Stomach (tissue), 9 donors: Measurements from ENCODE around the gene EEFSEC. TPM values are rescaled to one million over a fixed set of nuclear protein-coding genes. Genes with fewer than 3 reads are reported as not detected.

Source experiments
- DNase-seq, 2 donors: peaks; one replicate each; pipeline versions ENCODE4 v3.0.0 to v3.0.0-alpha.2; 2013 to 2019
- H3K27ac ChIP-seq, 5 donors: fragments of 200-600 bp in 4 of 5; sonication (generic) in 4 of 5; one replicate each; pipeline ENCODE4 v1.5.1; 2013 to 2019; ENCODE audit warnings: mild to moderate bottlenecking in 1 of 5, moderate library complexity in 1 of 5
- H3K27me3 ChIP-seq, 3 donors: fragments of 200-600 bp; sonication (generic); one replicate each; pipeline ENCODE4 v1.5.1; 2017 to 2019; ENCODE audit warnings: mixed run types in 1 of 3
- H3K36me3 ChIP-seq, 4 donors: fragments of 200-600 bp; sonication (generic); 1 replicate in 3 of 4; 2 replicates in 1 of 4; pipeline ENCODE4 v1.5.1; 2016 to 2019
- H3K4me1 ChIP-seq, 4 donors: fragments of 200-600 bp; sonication (generic); one replicate each; pipeline ENCODE4 v1.5.1; 2016 to 2019
- H3K4me3 ChIP-seq, 4 donors: fragments of 200-600 bp; sonication (generic) in 3 of 4; one replicate each; pipeline ENCODE4 v1.5.1; 2016 to 2019; ENCODE audit warnings: mild to moderate bottlenecking in 1 of 4
- H3K9me3 ChIP-seq, 4 donors: fragments of 200-600 bp; sonication (generic); one replicate each; pipeline ENCODE4 v1.5.1; 2016 to 2019
- CTCF ChIP-seq, 7 experiments: fragments of 450-650 bp in 4 of 7; fragments of 200-600 bp in 3 of 7; sonication (generic) in 3 of 7; IDR thresholded peaks; one replicate each; pipeline ENCODE4 v1.5.1; 2016 to 2019; ENCODE audit warnings: antibody characterized with exemption in 7 of 7, control low read depth in 2 of 7, mild to moderate bottlenecking in 1 of 7
- EP300 ChIP-seq: sonication (generic); formaldehyde crosslinking; IDR thresholded peaks from one replicate; pipeline ENCODE4 v1.6.1; 2017; ENCODE audit warnings: antibody characterized with exemption
- POLR2A ChIP-seq, 4 donors: fragments of 450-650 bp; IDR thresholded peaks; one replicate each; pipeline ENCODE4 v1.6.1; 2016; ENCODE audit warnings: antibody characterized with exemption in 4 of 4, control low read depth in 2 of 4, mild to moderate bottlenecking in 1 of 4, moderate library complexity in 1 of 4
- POLR2AphosphoS5 ChIP-seq, 3 donors: sonication (generic); formaldehyde crosslinking; IDR thresholded peaks; one replicate each; pipeline ENCODE4 v1.6.1; 2016; ENCODE audit warnings: antibody characterized with exemption in 3 of 3
- WGBS, 5 donors: extraction: QIAGEN DNeasy Blood & Tissue Kit in 3 of 5; methylation state at CpG; one replicate each; pipeline versions ENCODE4 v1.1.5 to v1.1.7; 2013 to 2018; 5-methylcytosine and 5-hydroxymethylcytosine counted together
- intact Hi-C: fragments of 100-400 bp; cut with DNase I; formaldehyde crosslinking; loops from one replicate; pipeline ENCODE4 v1.15.1; 2023; ENCODE audit warnings: low total_unique reads
- polyA plus RNA-seq, 3 donors: library from polyadenylated mRNA; stranded (reverse); fragments of 200-250 nt; gene quantifications; one replicate each; pipeline ENCODE4 v1.2.3, GENCODE V29; 2013
- total RNA-seq, 5 donors: library from RNA; depleted of rRNA; stranded (reverse); fragments of >200 nt; gene quantifications; one replicate each; pipeline versions ENCODE4 v1.1.0 to v1.2.3, GENCODE V29; 2014 to 2016
- donor health status: healthy with polysubstance abuse.
- donor health status: Bipolar disorder and iron deficiency.
- donor health status: healthy.

The EEFSEC gene
- total and polyA plus RNA-seq, 8 donors, result 5.0 to 39.1 (median 13.2) TPM

DNA sequence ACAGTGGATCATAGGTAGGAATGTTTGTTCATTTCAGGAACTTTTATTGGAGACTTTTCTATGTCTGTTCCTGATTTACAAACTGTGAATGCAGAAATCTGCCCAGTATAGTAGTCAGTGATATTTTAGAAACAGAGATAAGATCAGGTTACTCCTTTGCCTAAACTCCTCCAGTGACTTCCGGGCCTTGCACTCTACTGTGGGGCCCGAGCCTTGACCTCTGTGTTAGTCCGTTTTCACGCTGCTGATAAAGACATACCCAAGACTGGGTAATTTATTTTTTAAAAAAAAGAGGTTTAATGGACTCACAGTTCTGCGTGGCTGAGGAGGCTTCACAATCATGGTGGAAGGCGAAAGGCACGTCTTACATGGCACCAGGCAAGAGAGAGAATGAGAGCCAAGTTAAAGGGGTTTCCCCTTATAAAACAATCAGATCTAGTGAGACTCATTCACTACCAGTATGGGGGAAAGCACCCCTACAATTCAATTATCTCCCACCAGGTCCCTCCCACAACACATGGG, 186.3 kb downstream of the EEFSEC start:
- TF ChIP-seq POLR2AphosphoS5 (IDR thresholded peaks at IDR 0.05) (no peak), EP300 (no peak), CTCF (IDR thresholded peaks at IDR 0.05) (no peak), POLR2A (IDR thresholded peaks at IDR 0.05) (no peak)
- Histone ChIP-seq H3K4me3 (no peak overlapping the region), H3K4me1 (peaks cover 4 to 18% (median 11%) of the 10 kb centered on the region in 4 donors), H3K9me3 (no peaks in the 10 kb centered on the region), H3K36me3 (peaks cover 11 to 36% (median 25%) of the 10 kb centered on the region in 4 donors), H3K27me3 (no peaks in the 10 kb centered on the region), H3K27ac (no peak overlapping the region)
- intact Hi-C loops, result no loop called here
- DNase-seq, result no peak
- 60 to 82% (median 75%) methylated on average over 7 of the region's 7 CpGs for WGBS, 5 donors

DNA sequence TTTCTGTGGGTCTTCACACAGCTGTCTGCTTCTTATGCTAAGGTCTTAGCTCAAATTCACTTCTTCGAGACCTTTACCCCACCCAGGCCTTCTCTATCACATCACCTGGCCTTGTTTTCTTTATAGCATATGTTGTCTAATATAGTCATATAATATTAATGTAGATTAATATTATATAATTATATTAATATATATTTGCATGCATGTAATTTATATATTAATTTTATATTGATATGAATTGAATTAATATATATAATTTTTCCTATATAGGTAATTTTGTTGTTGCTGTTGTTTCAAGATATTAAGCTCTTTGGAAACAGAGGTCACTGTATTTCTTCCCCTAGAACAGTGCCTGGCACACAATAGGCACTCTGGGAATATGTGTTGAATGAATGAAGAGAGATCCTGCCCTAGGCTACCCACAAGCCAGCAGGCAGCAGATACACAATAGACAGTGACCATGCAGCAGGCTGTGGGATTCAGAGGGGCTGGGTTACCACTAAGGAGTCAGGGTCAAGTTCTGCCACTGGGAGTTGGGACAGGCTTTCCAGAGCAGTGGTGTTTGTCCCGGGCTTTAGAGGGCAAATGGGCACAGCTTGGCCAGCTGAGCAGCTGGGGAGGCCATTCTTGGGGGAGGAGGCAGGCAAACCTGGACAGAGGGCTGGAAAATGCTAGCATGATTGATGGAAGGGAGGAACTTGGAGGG, 187.1 kb downstream of the EEFSEC start:
- no peak for DNase-seq
- intact Hi-C loops, result no loop called here
- Histone ChIP-seq H3K4me1 (peaks cover 4 to 15% (median 11%) of the 10 kb centered on the region in 4 donors), H3K4me3 (no peak overlapping the region), H3K27ac (no peak overlapping the region), H3K36me3 (peaks cover 11 to 36% (median 25%) of the 10 kb centered on the region in 4 donors), H3K9me3 (no peaks in the 10 kb centered on the region), H3K27me3 (no peaks in the 10 kb centered on the region)
- TF ChIP-seq POLR2AphosphoS5 (IDR thresholded peaks at IDR 0.05) (no peak), POLR2A (IDR thresholded peaks at IDR 0.05) (no peak), EP300 (no peak), CTCF (IDR thresholded peaks at IDR 0.05) (no peak)
- 64 to 91% (median 74%) methylated on average over 2 of the region's 2 CpGs for WGBS, 5 donors

DNA sequence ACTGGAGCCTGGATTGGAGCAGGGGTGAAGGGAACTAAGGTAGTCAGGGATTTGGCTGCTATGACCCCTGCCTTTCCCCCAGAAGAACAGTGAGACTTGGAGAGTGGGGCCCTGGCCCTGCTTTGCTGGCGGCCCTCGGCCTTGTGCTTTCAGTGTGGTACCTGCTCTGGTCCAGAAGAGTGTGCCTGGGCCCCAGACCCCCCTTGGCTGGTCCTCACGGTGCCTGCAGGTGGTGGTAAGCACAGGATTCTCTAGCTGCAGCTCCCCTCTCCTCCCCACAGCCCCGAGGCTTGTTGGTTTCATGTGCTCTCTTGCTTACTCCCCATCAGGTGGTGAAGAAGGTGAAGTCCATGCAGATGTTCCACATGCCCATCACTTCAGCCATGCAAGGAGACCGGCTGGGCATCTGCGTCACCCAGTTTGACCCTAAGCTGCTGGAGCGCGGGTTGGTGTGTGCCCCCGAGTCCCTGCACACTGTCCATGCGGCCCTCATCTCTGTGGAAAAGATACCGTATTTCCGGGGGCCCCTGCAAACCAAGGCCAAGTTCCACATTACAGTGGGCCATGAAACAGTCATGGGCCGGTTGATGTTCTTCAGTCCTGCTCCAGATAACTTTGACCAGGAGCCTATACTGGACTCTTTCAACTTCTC, 187.7 kb downstream of the EEFSEC start:
- H3K27me3 ChIP-seq, result no peaks in the 10 kb centered on the region
- no peak overlapping the region for H3K27ac ChIP-seq
- peaks cover 11 to 36% (median 25%) of the 10 kb centered on the region in 4 donors for H3K36me3 ChIP-seq
- no peaks in the 10 kb centered on the region for H3K9me3 ChIP-seq
- no peak overlapping the region for H3K4me3 ChIP-seq
- peaks cover 4 to 14% (median 11%) of the 10 kb centered on the region in 4 donors for H3K4me1 ChIP-seq
- WGBS, 5 donors, result 92 to 99% (median 96%) methylated on average over 13 of the region's 13 CpGs
- intact Hi-C loops, result no loop called here
- DNase-seq, result no peak
- TF ChIP-seq CTCF (IDR thresholded peaks at IDR 0.05) (no peak), POLR2A (IDR thresholded peaks at IDR 0.05) (no peak), EP300 (no peak), POLR2AphosphoS5 (IDR thresholded peaks at IDR 0.05) (no peak)

DNA sequence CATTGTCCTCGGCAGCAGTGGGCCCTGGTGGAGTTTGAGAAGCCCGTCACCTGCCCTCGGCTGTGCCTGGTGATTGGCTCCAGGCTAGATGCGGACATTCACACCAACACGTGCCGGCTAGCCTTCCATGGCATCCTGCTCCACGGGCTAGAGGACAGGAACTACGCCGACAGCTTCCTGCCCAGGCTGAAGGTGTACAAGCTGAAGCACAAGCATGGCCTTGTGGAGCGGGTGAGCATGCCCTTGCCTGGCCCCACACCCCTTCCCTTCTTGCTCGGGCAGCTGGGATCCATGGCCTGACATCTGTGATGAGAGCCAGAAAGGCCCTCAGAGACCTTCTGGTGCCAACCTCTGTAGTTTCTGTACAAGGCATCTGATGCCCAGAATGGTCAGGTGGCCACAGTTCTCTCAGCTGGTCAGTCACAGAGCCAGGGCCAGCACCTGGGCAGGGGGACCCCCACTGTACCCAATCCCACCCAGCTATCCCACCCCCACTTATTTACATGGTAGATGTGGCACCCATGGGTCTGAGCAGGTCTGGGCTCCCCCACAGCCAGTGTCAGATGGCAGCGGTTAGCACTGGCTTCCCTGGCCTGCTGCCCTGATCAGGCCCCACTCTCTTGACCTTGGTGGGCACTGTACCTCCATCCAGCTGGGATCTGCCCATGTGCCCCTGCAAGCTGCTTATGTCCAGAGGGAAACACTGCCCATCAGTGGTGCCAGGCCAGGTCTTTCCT, 188.5 kb downstream of the EEFSEC start:
- TF ChIP-seq EP300 (no peak), POLR2A (IDR thresholded peaks at IDR 0.05) (no peak), CTCF (IDR thresholded peaks at IDR 0.05) (no peak)
- H3K4me1 ChIP-seq, result peaks cover 4 to 13% (median 11%) of the 10 kb centered on the region in 4 donors
- no peaks in the 10 kb centered on the region for H3K9me3 ChIP-seq
- H3K27me3 ChIP-seq, result no peaks in the 10 kb centered on the region
- H3K4me3 ChIP-seq, result no peak overlapping the region
- H3K27ac ChIP-seq, result no peak overlapping the region
- intact Hi-C loops, result no loop called here
- peaks cover 11 to 36% (median 23%) of the 10 kb centered on the region in 4 donors for H3K36me3 ChIP-seq
- 94 to 97% (median 95%) methylated on average over 12 of the region's 12 CpGs for WGBS, 5 donors
- DNase-seq, result no peak
